HL-60 (cell line): ENCODE data around the gene PRSS16.

Experiments used
- CTCF ChIP-seq: IDR thresholded peaks from one replicate; pipeline ENCODE4 v1.5.1; 2011; ENCODE audit warnings: low read length, control low read depth, inconsistent platforms; ENCODE audit not compliant: insufficient read depth
- POLR2AphosphoS5 ChIP-seq: IDR thresholded peaks from 2 replicates; pipeline ENCODE4 v1.6.1; 2012; ENCODE audit warnings: low read depth
- SPI1 ChIP-seq: IDR thresholded peaks from 2 replicates; pipeline ENCODE4 v1.6.1; 2012; ENCODE audit warnings: low read depth, mild to moderate bottlenecking, borderline replicate concordance

GRCh38 chr6:27293436-27294098 lies 46.1 kb downstream of the PRSS16 start:
- TF ChIP-seq POLR2AphosphoS5 (no peak), CTCF (no peak), SPI1 (no peak)
